RKO (cell line): ENCODE results near the gene NEMP1.
A peak's percentile ranks its signal among the peaks of the same experiment; 100 is the strongest.

Experiments
- DNase-seq: peaks from one replicate; pipeline ENCODE4 v3.0.0-alpha.2; 2016; ENCODE audit warnings: low spot score

Gene NEMP1

GRCh38 chr12:57106021-57106708 is 27.6 kb upstream of the NEMP1 start:
- no peak for DNase-seq

GRCh38 chr12:57105011-57105753 is 26.6 kb upstream of the NEMP1 start:
- DNase-seq = no peak

DNA sequence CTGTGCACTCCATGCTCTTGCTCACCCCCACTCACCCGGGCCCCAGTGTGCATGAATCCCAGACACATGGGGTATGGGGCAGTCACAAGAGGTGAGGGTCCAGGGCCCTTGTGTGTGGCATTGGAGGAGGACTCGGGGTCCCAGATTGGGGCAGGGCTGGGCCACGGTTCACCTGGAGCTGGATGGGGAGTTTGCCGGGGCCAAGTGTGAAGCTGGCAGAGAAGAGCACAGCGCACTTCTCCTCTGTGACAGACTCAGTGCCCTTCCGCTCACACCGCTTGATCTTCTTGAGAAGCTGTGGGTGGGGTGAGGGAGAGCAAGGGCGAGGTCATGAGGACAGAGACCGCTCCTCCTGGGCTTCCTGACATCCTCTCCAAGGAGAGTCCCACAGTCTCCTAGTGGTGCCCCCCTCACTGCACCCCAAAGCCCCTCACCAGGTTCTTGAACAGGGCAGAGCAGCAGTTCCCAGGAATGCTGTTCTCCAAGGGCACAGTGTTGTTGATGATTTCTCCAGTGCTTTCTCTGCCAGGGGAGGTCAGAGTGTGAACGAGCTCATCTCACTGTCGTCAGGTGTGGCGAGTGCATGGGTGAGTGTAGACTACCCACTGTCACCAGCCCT is 25.8 kb upstream of the NEMP1 start:
- DNase-seq = no peak

DNA sequence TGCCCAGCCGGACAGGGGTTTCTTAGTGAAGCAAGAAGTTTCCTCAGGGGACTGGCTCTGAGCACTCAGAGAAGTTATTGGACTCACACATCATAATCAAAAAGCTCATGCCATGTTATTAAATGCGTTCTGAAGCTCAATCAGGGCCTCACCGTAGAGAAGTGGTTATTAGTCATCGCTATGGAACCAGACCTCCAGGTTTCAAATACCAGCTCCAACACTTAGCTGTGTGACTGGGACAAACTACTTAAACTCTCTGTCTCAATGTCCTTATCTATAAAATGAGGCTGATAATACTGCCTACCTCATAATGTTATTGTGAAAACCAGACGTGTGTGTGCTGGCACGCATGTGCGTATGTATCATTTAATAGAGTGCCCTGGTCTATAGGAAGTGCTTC is 25.3 kb upstream of the NEMP1 start:
- no peak for DNase-seq

DNA sequence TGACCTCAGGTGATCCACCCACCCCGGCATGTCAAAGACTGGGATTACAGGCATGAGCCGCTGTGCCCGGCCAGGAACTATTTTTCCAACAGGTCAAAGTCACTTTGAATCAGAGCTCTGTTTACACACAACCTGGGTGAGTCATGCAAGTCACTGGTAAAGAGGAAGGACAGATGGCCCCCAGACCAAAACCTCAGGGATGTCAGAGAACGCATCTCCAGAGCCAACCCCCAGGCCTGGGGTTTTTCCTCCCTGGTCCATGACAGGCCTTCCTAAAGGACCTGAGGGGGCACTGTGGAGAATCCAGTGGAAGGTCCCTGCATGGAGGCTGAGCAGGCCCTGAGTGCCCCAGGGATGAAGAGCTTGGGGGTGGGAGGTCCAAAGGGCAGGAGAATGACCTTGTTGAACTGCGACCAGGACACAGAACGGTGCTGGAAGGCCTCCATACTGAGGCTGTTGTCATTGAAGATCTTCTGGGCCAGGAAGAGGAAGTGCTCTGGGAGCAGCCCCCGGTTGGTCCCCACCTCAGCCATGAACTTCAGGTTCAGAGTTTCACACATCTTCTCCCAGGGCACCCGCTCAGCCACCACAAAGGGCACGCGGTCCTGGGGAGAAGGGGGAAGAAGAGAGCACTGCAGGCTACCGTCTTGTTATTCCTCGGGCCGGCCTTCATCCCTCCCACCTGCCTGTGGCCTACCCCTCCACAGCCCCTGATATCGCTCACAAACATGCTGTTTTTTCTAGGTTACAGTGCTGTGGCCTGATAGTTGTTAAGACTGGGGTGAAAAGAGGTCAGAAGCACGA is 23.5 kb upstream of the NEMP1 start:
- DNase-seq = no peak

DNA sequence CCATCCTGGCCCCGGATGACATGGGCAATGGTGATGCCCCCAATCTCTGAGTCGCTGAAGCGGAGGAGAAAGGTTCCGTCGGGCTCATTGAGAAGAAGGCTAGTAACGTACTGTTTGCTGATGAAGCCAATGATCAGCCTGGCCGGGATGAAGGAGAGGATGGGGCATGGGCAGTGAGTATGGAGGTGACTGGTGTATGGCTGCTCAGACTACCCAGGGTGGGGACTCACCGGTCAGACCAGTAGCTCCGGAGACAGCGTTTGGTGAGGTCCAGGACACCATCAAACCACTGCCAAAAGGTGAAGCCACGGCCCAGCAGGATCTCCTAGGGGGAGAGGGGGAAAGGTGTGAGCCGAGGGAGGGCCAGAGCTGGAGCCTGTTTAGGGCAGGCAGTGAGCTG is 21.2 kb upstream of the NEMP1 start:
- no peak for DNase-seq

GRCh38 chr12:57099047-57099714 is 20.6 kb upstream of the NEMP1 start:
- peak; percentile 40 for DNase-seq

- DNase-seq = no peak
These were observed 20.0 kb upstream of the NEMP1 start for GRCh38 chr12:57098546-57098945.

- DNase-seq = no peak
These were observed 18.9 kb upstream of the NEMP1 start for GRCh38 chr12:57097554-57097835.

DNA sequence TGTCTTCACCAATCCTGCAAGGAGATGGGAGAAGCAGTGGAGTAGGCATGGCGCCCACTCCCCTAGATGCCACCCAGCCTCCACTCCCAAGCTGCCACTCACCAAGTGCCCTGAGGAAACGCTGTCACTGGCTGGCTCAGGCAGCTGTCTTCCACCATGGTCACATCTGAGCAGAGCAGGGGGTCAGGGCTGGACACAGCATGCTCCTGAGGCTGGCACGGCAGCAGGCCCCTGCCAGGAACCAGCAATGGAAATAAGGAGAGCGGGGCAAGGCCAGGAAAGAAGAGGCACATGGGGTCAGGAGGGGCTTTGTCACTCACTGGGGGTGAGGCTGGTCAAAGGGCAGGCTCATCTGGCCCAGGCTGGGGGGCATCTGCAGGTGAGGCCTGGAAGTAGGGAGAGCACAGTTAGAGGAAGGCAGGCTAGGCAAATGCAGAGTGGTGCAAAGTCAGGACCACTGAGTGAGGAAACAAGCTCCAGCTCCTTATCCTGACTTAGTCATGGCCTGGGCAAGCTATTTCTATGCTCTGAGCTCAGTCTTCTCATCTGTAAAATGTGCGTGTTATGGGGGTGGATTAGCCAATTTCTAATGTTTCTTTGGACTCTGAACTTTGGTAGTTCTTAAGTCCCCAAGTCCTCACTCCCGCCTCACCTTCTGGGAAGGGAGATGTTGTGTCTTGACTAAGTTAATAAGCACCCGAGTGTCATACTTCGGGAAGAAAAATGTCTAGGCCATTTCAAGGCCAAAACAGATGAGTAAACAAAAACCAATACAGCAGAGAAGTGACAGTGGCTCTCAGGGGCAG is 18.4 kb upstream of the NEMP1 start:
- DNase-seq = no peak

- no peak for DNase-seq
These were observed 17.5 kb upstream of the NEMP1 start for GRCh38 chr12:57096099-57096572.

DNA sequence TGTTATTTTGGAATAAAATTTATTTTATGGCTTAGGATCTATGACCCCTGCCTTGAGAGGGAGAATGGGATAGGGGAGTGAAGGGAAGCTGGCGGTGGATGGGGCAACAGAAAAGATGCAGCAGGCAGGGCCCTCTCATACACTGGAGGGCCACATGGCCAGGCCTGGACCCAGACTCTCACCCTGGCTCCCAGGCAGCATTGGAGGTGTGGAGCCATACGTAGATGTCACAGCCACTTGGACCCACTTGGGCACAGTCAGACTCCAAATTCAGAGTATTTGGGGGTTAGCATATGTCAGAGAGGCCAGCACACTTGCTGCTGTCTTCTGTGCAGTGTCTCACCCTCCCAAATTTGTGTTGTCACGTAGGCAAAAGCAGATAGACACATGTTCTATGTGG is 16.8 kb upstream of the NEMP1 start:
- DNase-seq = no peak

GRCh38 chr12:57094208-57095160 is 15.9 kb upstream of the NEMP1 start:
- no peak for DNase-seq

GRCh38 chr12:57093415-57094207 is 15.0 kb upstream of the NEMP1 start:
- DNase-seq = peak; percentile 55

- no peak for DNase-seq
These were observed 14.4 kb upstream of the NEMP1 start for GRCh38 chr12:57092876-57093414.

DNA sequence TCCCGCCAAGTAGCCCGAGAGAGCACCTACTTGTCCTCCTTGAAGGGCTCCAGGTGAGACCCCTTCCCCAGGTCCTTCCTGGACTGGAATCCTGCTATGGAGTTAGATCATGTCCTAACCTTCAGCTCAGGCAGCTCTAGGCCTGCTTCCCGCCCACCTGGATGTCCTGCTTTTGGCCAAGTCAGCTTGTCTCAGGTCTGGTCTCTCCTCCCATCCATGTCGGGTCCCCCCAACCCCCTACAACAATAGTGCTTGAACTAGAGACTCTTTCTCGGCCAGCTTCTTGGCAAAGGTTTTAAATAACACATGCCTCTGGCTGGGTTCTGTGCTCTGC is 13.9 kb upstream of the NEMP1 start:
- no peak for DNase-seq

DNA sequence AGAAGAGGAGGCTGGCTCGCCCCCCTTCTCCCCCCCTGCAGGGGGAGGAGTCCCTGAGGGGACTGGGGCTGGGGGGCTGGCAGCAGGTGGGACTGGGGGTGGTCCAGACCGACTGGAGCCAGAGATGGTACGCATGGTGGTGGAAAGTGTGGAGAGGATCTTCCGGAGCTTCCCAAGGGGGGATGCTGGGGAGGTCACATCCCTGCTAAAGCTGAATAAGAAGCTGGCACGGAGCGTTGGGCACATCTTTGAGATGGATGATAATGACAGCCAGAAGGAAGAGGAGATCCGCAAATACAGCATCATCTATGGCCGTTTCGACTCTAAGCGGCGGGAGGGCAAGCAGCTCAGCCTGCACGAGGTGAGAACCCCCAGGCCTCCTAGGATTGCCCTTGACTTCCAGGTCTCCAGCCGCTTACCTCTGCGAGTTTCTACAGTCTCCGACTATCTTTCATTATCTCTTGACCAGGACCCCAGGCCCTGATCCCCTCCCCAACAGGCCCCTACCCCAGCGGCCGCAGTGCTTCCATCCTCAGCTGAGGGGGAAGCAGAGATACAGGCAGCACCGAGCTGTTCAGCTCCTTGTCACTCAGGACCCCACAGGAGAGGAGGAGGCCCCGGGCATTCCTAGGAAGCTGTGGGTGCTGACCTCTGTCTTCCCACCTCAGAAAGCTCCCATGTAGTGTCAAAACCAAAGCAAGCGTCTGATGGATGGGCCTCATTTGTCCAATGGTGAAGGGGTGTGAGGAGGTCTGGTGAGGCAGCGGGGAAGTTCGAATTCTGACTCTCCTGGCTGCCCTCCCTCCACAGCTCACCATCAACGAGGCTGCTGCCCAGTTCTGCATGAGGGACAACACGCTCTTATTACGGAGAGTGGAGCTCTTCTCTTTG is 13.3 kb upstream of the NEMP1 start:
- DNase-seq = no peak
